Uterus (tissue), 4 donors: Measurements from ENCODE around the gene SASH1. TPM values are rescaled to one million over a fixed set of nuclear protein-coding genes. Genes with fewer than 3 reads are reported as not detected.

Experiments used
- DNase-seq, 2 donors: peaks; one replicate each; pipeline ENCODE4 v3.0.0-alpha.2; 2019 to 2020
- H3K27ac ChIP-seq, 2 donors: fragments of 200-600 bp; sonication (generic); 1 replicate in 1 of 2; 2 replicates in 1 of 2; pipeline ENCODE4 v1.5.1; 2016 to 2018
- H3K27me3 ChIP-seq, 2 donors: fragments of 200-600 bp; sonication (generic); one replicate each; pipeline ENCODE4 v1.5.1; 2018 to 2019; ENCODE audit warnings: control low read depth in 1 of 2
- H3K36me3 ChIP-seq, 2 donors: fragments of 200-600 bp; sonication (generic); one replicate each; pipeline ENCODE4 v1.5.1; 2019; ENCODE audit warnings: control low read depth in 1 of 2
- H3K4me1 ChIP-seq, 2 donors: fragments of 200-600 bp; sonication (generic); one replicate each; pipeline ENCODE4 v1.5.1; 2018 to 2019; ENCODE audit warnings: control low read depth in 1 of 2
- H3K4me3 ChIP-seq, 2 donors: fragments of 200-600 bp; sonication (generic); 1 replicate in 1 of 2; 2 replicates in 1 of 2; pipeline ENCODE4 v1.5.1; 2018 to 2019; ENCODE audit warnings: mild to moderate bottlenecking in 1 of 2
- H3K9me3 ChIP-seq, 2 donors: fragments of 200-600 bp; sonication (generic); one replicate each; pipeline ENCODE4 v1.5.1; 2019; ENCODE audit warnings: control low read depth in 1 of 2
- CTCF ChIP-seq, 4 experiments: fragments of 200-600 bp in 2 of 4; fragments of 450-650 bp in 2 of 4; sonication (generic) in 2 of 4; IDR thresholded peaks; one replicate each; pipeline ENCODE4 v1.5.1; 2016 to 2019; ENCODE audit warnings: antibody characterized with exemption in 4 of 4, mild to moderate bottlenecking in 2 of 4, moderate library complexity in 1 of 4
- POLR2A ChIP-seq, 2 donors: fragments of 450-650 bp; IDR thresholded peaks; one replicate each; pipeline ENCODE4 v1.6.1; 2016; ENCODE audit warnings: antibody characterized with exemption in 2 of 2, mild to moderate bottlenecking in 1 of 2, moderate library complexity in 1 of 2
- intact Hi-C: fragments of 100-400 bp; cut with DNase I; formaldehyde crosslinking; loops from one replicate; pipeline ENCODE4 v1.15.1; 2023; ENCODE audit warnings: low total_unique reads
- total RNA-seq, 4 donors: library from RNA; depleted of rRNA in 3 of 4; stranded (reverse); fragments of >200 nt in 3 of 4; gene quantifications; one replicate each; pipeline versions ENCODE4 v1.1.0 to v1.2.4, GENCODE V29; 2014 to 2023
- donor health status: DM: yes; HTN: yes; CAD: no.

The SASH1 gene
- total RNA-seq, 4 donors from 2014 or later = 31.2 to 79.9 (median 54.3) TPM

- Histone ChIP-seq H3K4me1 (peaks cover 0 to 5% of the 10 kb centered on the region in 2 donors), H3K4me3 (no peak overlapping the region), H3K27me3 (no peaks in the 10 kb centered on the region), H3K36me3 (no peaks in the 10 kb centered on the region), H3K9me3 (no peaks in the 10 kb centered on the region), H3K27ac (no peak overlapping the region)
- intact Hi-C loops = no loop called here
- TF ChIP-seq CTCF (IDR thresholded peaks at IDR 0.05) = no peak
- no peak for TF ChIP-seq POLR2A (IDR thresholded peaks at IDR 0.05)
- no peak for DNase-seq
These were observed 45.9 kb upstream of the SASH1 start for GRCh38 chr6:148296771-148297170.

- no peaks in the 10 kb centered on the region for H3K9me3 ChIP-seq
- TF ChIP-seq POLR2A (IDR thresholded peaks at IDR 0.05) (no peak), CTCF (IDR thresholded peaks at IDR 0.05) (no peak)
- no peak for DNase-seq
- H3K27ac ChIP-seq = no peak overlapping the region
- H3K4me3 ChIP-seq = no peak overlapping the region
- H3K36me3 ChIP-seq = no peaks in the 10 kb centered on the region
- no peaks in the 10 kb centered on the region for H3K27me3 ChIP-seq
- intact Hi-C loops = no loop called here
- no peaks in the 10 kb centered on the region for H3K4me1 ChIP-seq
These were observed 44.0 kb upstream of the SASH1 start for GRCh38 chr6:148298683-148299082.

GRCh38 chr6:148303616-148304015, 39.0 kb upstream of the SASH1 start:
- no peak overlapping the region for H3K27ac ChIP-seq
- TF ChIP-seq CTCF (IDR thresholded peaks at IDR 0.05) = no peak
- no peaks in the 10 kb centered on the region for H3K36me3 ChIP-seq
- DNase-seq = no peak
- H3K4me3 ChIP-seq = no peak overlapping the region
- H3K4me1 ChIP-seq = no peaks in the 10 kb centered on the region
- intact Hi-C loops = no loop called here
- H3K27me3 ChIP-seq = no peaks in the 10 kb centered on the region
- H3K9me3 ChIP-seq = no peaks in the 10 kb centered on the region

- intact Hi-C loops = no loop called here
- H3K36me3 ChIP-seq = no peaks in the 10 kb centered on the region
- no peak overlapping the region for H3K4me3 ChIP-seq
- TF ChIP-seq CTCF (IDR thresholded peaks at IDR 0.05) (no peak), POLR2A (IDR thresholded peaks at IDR 0.05) (no peak)
- no peak overlapping the region for H3K27ac ChIP-seq
- no peaks in the 10 kb centered on the region for H3K27me3 ChIP-seq
- no peaks in the 10 kb centered on the region for H3K4me1 ChIP-seq
- H3K9me3 ChIP-seq = no peaks in the 10 kb centered on the region
- DNase-seq = no peak
These were observed 37.7 kb upstream of the SASH1 start for GRCh38 chr6:148304976-148305375.

- Histone ChIP-seq H3K27ac (no peak overlapping the region), H3K4me1 (no peaks in the 10 kb centered on the region), H3K9me3 (no peaks in the 10 kb centered on the region), H3K36me3 (no peaks in the 10 kb centered on the region), H3K4me3 (no peak overlapping the region), H3K27me3 (no peaks in the 10 kb centered on the region)
- TF ChIP-seq POLR2A (IDR thresholded peaks at IDR 0.05) (no peak), CTCF (IDR thresholded peaks at IDR 0.05) (no peak)
- no peak for DNase-seq
- intact Hi-C loops = no loop called here
These were observed 36.4 kb upstream of the SASH1 start for GRCh38 chr6:148306286-148306685.
